Measurements from ENCODE around the gene AMPD3.

AMPD3 gene

DNA sequence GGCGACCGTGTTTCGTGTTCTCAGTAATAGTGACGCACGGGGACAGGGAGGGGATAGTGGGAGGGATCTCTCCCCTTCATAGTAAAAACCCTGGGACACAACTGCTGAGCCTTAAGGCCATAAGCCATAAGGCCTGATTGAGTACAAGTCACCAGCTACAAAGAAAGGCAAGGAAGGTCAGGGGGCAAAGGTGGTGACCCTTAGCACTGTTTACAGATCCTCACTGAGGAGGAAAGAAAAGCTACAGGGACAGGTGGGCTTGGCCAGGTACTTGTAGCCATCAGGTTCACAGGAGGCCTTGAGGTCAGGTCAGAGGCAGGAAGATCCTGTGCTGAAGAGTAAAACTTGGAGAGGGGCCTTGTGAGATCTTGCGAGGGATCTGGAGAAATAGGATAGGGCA, 15.1 kb upstream of the AMPD3 start:
- peaks cover 6% of the 10 kb centered on the region for H3F3A ChIP-seq (ENCODE audit: insufficient read depth, low read length)
- no peak overlapping the region for H3K4me3 ChIP-seq (ENCODE audit: low read length)
- H3K79me2 ChIP-seq (ENCODE audit: low read length) = no peaks in the 10 kb centered on the region
- no peak for TF ChIP-seq EZH2phosphoT487 (IDR thresholded peaks at IDR 0.05; ENCODE audit: low read length)
- TF ChIP-seq EZH2 (optimal IDR thresholded peaks at IDR 0.05; ENCODE audit: low read depth, low read length) = no peak
- TF ChIP-seq, protein P1, sequence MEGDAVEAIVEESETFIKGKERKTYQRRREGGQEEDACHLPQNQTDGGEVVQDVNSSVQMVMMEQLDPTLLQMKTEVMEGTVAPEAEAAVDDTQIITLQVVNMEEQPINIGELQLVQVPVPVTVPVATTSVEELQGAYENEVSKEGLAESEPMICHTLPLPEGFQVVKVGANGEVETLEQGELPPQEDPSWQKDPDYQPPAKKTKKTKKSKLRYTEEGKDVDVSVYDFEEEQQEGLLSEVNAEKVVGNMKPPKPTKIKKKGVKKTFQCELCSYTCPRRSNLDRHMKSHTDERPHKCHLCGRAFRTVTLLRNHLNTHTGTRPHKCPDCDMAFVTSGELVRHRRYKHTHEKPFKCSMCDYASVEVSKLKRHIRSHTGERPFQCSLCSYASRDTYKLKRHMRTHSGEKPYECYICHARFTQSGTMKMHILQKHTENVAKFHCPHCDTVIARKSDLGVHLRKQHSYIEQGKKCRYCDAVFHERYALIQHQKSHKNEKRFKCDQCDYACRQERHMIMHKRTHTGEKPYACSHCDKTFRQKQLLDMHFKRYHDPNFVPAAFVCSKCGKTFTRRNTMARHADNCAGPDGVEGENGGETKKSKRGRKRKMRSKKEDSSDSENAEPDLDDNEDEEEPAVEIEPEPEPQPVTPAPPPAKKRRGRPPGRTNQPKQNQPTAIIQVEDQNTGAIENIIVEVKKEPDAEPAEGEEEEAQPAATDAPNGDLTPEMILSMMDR (IDR thresholded peaks at IDR 0.05; ENCODE audit: low read length) = no peak
- no peak overlapping the region for H3K9ac ChIP-seq (ENCODE audit: low read length)
- H3K4me2 ChIP-seq (ENCODE audit: low read depth, low read length) = no peak overlapping the region
- no peaks in the 10 kb centered on the region for H3K36me3 ChIP-seq (replicated peaks; ENCODE audit: insufficient read depth, low read length)
- no peaks in the 10 kb centered on the region for H4K20me1 ChIP-seq (ENCODE audit: insufficient read depth, low read length)
- H3K9me3 ChIP-seq (replicated peaks; ENCODE audit: insufficient read depth, low read length) = no peaks in the 10 kb centered on the region
- no peak overlapping the region for H2AFZ ChIP-seq (ENCODE audit: low read length)
- peaks cover 7% of the 10 kb centered on the region for H3K4me1 ChIP-seq (ENCODE audit: low read length)
- no peaks in the 10 kb centered on the region for H3K9me2 ChIP-seq (replicated peaks; ENCODE audit: insufficient read depth, low read length)
- DNase-seq = no peak
- peaks cover 50% of the 10 kb centered on the region for H3K27me3 ChIP-seq (replicated peaks; ENCODE audit: insufficient read depth, low read length)
- no peak overlapping the region for H3K27ac ChIP-seq (ENCODE audit: low read length)

DNA sequence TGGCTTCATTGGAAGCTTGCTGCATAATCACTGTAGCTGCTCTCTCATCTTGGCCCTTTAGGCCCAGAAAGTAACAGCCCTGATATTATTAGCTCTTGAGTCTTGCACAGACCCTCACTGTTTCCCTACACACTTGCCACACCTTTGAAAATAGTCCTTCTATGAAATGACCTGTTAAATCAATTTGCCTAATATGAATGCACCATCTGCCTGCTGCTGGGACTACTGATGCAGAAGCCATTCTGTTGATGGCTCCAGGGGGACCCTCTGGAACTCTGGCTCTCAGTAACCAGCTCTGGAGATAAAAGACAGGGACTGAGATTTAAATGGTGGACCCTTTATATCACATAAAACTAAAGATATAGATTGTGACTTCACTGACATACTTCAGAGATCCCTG, 14.7 kb upstream of the AMPD3 start:
- Histone ChIP-seq H3K9me2 (replicated peaks; ENCODE audit: insufficient read depth, low read length) (no peaks in the 10 kb centered on the region), H3K9ac (ENCODE audit: low read length) (no peak overlapping the region), H2AFZ (ENCODE audit: low read length) (no peak overlapping the region), H3K79me2 (ENCODE audit: low read length) (no peaks in the 10 kb centered on the region), H3K36me3 (replicated peaks; ENCODE audit: insufficient read depth, low read length) (no peaks in the 10 kb centered on the region), H3K4me1 (ENCODE audit: low read length) (peaks cover 7% of the 10 kb centered on the region), H3K27ac (ENCODE audit: low read length) (no peak overlapping the region), H3K27me3 (replicated peaks; ENCODE audit: insufficient read depth, low read length) (peaks cover 55% of the 10 kb centered on the region), H3K4me3 (ENCODE audit: low read length) (no peak overlapping the region), H3K9me3 (replicated peaks; ENCODE audit: insufficient read depth, low read length) (no peaks in the 10 kb centered on the region), H4K20me1 (ENCODE audit: insufficient read depth, low read length) (no peaks in the 10 kb centered on the region), H3K4me2 (ENCODE audit: low read depth, low read length) (no peak overlapping the region), H3F3A (ENCODE audit: insufficient read depth, low read length) (peaks cover 6% of the 10 kb centered on the region)
- no peak for TF ChIP-seq EZH2 (optimal IDR thresholded peaks at IDR 0.05; ENCODE audit: low read depth, low read length)
- TF ChIP-seq, protein P1 (IDR thresholded peaks at IDR 0.05; ENCODE audit: low read length) = no peak
- no peak for TF ChIP-seq EZH2phosphoT487 (IDR thresholded peaks at IDR 0.05; ENCODE audit: low read length)
- no peak for DNase-seq

DNA sequence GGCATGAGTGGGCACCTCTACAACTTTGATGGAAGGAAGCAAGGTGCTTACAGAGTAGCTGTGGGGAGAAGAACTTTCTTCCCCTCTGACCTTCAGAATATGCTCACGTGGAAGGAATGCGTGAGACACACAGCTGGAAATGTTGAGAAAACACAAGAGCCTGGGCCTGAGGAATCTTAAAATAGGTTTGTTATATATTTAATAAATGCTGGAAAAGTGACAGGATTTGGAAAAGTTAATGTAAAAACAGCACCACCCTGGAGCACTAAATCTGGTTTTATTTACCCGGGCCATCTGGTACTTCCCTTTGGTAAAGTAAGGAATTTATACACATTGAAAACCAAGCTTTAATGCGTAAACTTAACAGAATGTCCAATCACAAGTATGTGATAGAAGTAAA, 14.0 kb upstream of the AMPD3 start:
- no peak for DNase-seq
- Histone ChIP-seq H3K4me3 (ENCODE audit: low read length) (no peak overlapping the region), H2AFZ (ENCODE audit: low read length) (no peak overlapping the region), H3F3A (ENCODE audit: insufficient read depth, low read length) (peaks cover 6% of the 10 kb centered on the region), H3K4me1 (ENCODE audit: low read length) (peaks cover 7% of the 10 kb centered on the region), H3K27ac (ENCODE audit: low read length) (no peak overlapping the region), H3K27me3 (replicated peaks; ENCODE audit: insufficient read depth, low read length) (peaks cover 58% of the 10 kb centered on the region), H3K4me2 (ENCODE audit: low read depth, low read length) (no peak overlapping the region), H4K20me1 (ENCODE audit: insufficient read depth, low read length) (no peaks in the 10 kb centered on the region), H3K9me2 (replicated peaks; ENCODE audit: insufficient read depth, low read length) (no peaks in the 10 kb centered on the region), H3K9me3 (replicated peaks; ENCODE audit: insufficient read depth, low read length) (no peaks in the 10 kb centered on the region), H3K79me2 (ENCODE audit: low read length) (no peaks in the 10 kb centered on the region), H3K36me3 (replicated peaks; ENCODE audit: insufficient read depth, low read length) (no peaks in the 10 kb centered on the region), H3K9ac (ENCODE audit: low read length) (no peak overlapping the region)
- TF ChIP-seq EZH2 (optimal IDR thresholded peaks at IDR 0.05; ENCODE audit: low read depth, low read length) (no peak), EZH2phosphoT487 (IDR thresholded peaks at IDR 0.05; ENCODE audit: low read length) (no peak)
- TF ChIP-seq, protein P1 (IDR thresholded peaks at IDR 0.05; ENCODE audit: low read length) = no peak

Measured in MM.1S (cell line).